ENCODE data around the gene SYNGAP1. TPM values are rescaled to one million over a fixed set of nuclear protein-coding genes. Genes with fewer than 3 reads are reported as not detected.

Gene SYNGAP1
- total and polyA plus RNA-seq, 2 experiments from 2014 or later, result 0.65 to 2.8 TPM

GRCh38 chr6:33458676-33459075, 38.8 kb downstream of the SYNGAP1 start:
- H3K9me3 ChIP-seq (ENCODE audit: low read depth), result no peaks in the 10 kb centered on the region
- DNase-seq, result no peak
- peaks cover 24% of the 10 kb centered on the region for H3K79me2 ChIP-seq (ENCODE audit: insufficient read depth)
- no peak overlapping the region for H3K4me3 ChIP-seq
- no peaks in the 10 kb centered on the region for H3K27me3 ChIP-seq (replicated peaks; ENCODE audit: insufficient read depth)
- H3K4me2 ChIP-seq (ENCODE audit: unreplicated experiment), result no peak overlapping the region
- H2AFZ ChIP-seq, result no peak overlapping the region
- WGBS, 2 experiments (ENCODE audit: low coverage in 1 of 2, low lambda C conversion rate in 2 of 2, missing lambda C conversion rate in 2 of 2), result 35 to 39% methylated on average over 3 of the region's 3 CpGs
- peaks cover 4% of the 10 kb centered on the region; the same call in 1 of the 2 replicates for H3K4me1 ChIP-seq (ENCODE audit: insufficient read depth)
- no peaks in the 10 kb centered on the region for H3K36me3 ChIP-seq (ENCODE audit: low read depth)
- TF ChIP-seq EZH2phosphoT487 (IDR thresholded peaks at IDR 0.05; ENCODE audit: insufficient read depth, low read depth) (no peak), EZH2 (IDR thresholded peaks at IDR 0.05; ENCODE audit: insufficient read depth, poor library complexity, severe bottlenecking) (no peak)
- no peaks in the 10 kb centered on the region for H3F3A ChIP-seq (ENCODE audit: insufficient read depth)
- no peaks in the 10 kb centered on the region for H3K9me2 ChIP-seq (ENCODE audit: insufficient read depth)
- in situ Hi-C loops (cut with MboI), result no loop called here
- H3K27ac ChIP-seq, result no peak overlapping the region
- no peak overlapping the region for H3K9ac ChIP-seq
- H4K20me1 ChIP-seq (ENCODE audit: insufficient read depth), result no peaks in the 10 kb centered on the region

GRCh38 chr6:33459226-33459625, 39.4 kb downstream of the SYNGAP1 start:
- TF ChIP-seq EZH2phosphoT487 (IDR thresholded peaks at IDR 0.05; ENCODE audit: insufficient read depth, low read depth) (no peak), EZH2 (IDR thresholded peaks at IDR 0.05; ENCODE audit: insufficient read depth, poor library complexity, severe bottlenecking) (no peak)
- Histone ChIP-seq H3K79me2 (ENCODE audit: insufficient read depth) (peaks cover 21% of the 10 kb centered on the region), H2AFZ (no peak overlapping the region), H3K9ac (no peak overlapping the region), H3K4me2 (ENCODE audit: unreplicated experiment) (no peak overlapping the region), H3K27me3 (replicated peaks; ENCODE audit: insufficient read depth) (no peaks in the 10 kb centered on the region), H3K27ac (no peak overlapping the region), H3K4me1 (ENCODE audit: insufficient read depth) (peaks cover 4% of the 10 kb centered on the region; the same call in 1 of the 2 replicates), H3K4me3 (no peak overlapping the region), H3K9me2 (ENCODE audit: insufficient read depth) (no peaks in the 10 kb centered on the region), H3K36me3 (ENCODE audit: low read depth) (no peaks in the 10 kb centered on the region), H3K9me3 (ENCODE audit: low read depth) (no peaks in the 10 kb centered on the region), H3F3A (ENCODE audit: insufficient read depth) (no peaks in the 10 kb centered on the region), H4K20me1 (ENCODE audit: insufficient read depth) (no peaks in the 10 kb centered on the region)
- no peak for DNase-seq
- WGBS, 2 experiments (ENCODE audit: low coverage in 1 of 2, low lambda C conversion rate in 2 of 2, missing lambda C conversion rate in 2 of 2), result 96 to 98% methylated on average over 2 of the region's 2 CpGs
- in situ Hi-C loops (cut with MboI), result no loop called here

DNA sequence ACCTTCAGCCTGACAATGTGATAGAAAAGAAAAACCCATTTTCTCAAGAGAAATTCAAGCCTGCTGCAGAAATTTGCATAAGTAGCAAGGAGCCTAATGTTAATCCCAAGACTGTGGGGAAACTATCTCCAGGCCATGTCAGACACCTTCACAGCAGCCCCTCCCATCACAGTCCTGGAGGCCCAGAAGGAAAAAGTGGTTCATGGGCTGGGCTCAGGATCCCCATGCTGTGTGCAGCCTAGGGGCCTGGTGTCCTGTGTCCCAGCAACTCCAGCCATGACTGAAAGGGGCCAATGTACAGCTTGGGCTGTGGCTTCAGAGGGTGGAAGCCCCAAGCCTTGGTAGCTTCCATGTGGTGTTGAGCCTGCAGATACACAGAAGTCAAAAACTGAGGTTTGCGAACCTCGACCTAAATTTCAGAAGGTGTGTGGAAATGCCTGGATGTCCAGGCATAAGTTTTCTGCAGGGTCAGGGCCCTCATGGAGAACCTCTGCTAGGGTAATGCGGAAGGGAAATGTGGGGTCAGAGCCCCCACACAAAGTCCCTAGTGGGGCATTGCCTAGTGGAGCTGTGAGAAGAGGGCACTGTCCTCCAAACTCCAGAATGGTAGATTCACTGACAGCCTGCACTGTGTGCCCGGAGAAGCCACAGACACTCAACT, 46.3 kb downstream of the SYNGAP1 start:
- 64 to 70% methylated on average over 4 of the region's 4 CpGs for WGBS, 2 experiments (ENCODE audit: low coverage in 1 of 2, low lambda C conversion rate in 2 of 2, missing lambda C conversion rate in 2 of 2)
- no peak for DNase-seq
- Histone ChIP-seq H3K79me2 (ENCODE audit: insufficient read depth) (no peaks in the 10 kb centered on the region), H3K4me1 (ENCODE audit: insufficient read depth) (no peaks in the 10 kb centered on the region), H3K27ac (no peak overlapping the region), H3F3A (ENCODE audit: insufficient read depth) (no peaks in the 10 kb centered on the region), H4K20me1 (ENCODE audit: insufficient read depth) (no peaks in the 10 kb centered on the region), H3K9me2 (ENCODE audit: insufficient read depth) (no peaks in the 10 kb centered on the region), H2AFZ (no peak overlapping the region), H3K9me3 (ENCODE audit: low read depth) (no peaks in the 10 kb centered on the region), H3K4me2 (ENCODE audit: unreplicated experiment) (no peak overlapping the region), H3K4me3 (no peak overlapping the region), H3K36me3 (ENCODE audit: low read depth) (no peaks in the 10 kb centered on the region), H3K27me3 (replicated peaks; ENCODE audit: insufficient read depth) (no peaks in the 10 kb centered on the region), H3K9ac (no peak overlapping the region)
- TF ChIP-seq EZH2phosphoT487 (IDR thresholded peaks at IDR 0.05; ENCODE audit: insufficient read depth, low read depth), result no peak
- TF ChIP-seq EZH2 (IDR thresholded peaks at IDR 0.05; ENCODE audit: insufficient read depth, poor library complexity, severe bottlenecking), result no peak
- in situ Hi-C loops (cut with MboI), result no loop called here

DNA sequence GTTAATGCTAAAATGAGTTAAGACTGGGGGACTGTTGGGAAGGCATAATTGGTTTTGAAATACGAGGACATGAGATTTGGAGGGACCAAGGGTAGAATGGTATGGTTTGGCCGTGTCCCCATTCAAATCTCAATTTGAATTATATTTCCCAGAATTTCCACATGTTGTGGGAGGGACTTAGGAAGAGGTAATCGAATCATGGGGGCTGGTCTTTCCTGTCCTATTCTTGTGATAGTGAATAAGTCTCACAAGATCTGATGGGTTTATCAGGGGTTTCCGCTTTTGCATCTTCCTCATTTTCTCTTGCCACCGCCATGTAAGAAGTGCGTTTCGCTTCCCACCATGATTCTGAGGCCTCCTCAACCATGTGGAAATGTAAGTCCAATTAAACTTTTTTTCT, 47.2 kb downstream of the SYNGAP1 start:
- Histone ChIP-seq H3K9ac (no peak overlapping the region), H3K4me2 (ENCODE audit: unreplicated experiment) (no peak overlapping the region), H3K27me3 (replicated peaks; ENCODE audit: insufficient read depth) (no peaks in the 10 kb centered on the region), H3K9me3 (ENCODE audit: low read depth) (no peaks in the 10 kb centered on the region), H3K36me3 (ENCODE audit: low read depth) (no peaks in the 10 kb centered on the region), H3K4me3 (no peak overlapping the region), H3K4me1 (ENCODE audit: insufficient read depth) (no peaks in the 10 kb centered on the region), H2AFZ (no peak overlapping the region), H3F3A (ENCODE audit: insufficient read depth) (no peaks in the 10 kb centered on the region), H3K9me2 (ENCODE audit: insufficient read depth) (no peaks in the 10 kb centered on the region), H3K27ac (no peak overlapping the region), H4K20me1 (ENCODE audit: insufficient read depth) (no peaks in the 10 kb centered on the region), H3K79me2 (ENCODE audit: insufficient read depth) (no peaks in the 10 kb centered on the region)
- in situ Hi-C loops (cut with MboI), result no loop called here
- WGBS, 2 experiments (ENCODE audit: low coverage in 1 of 2, low lambda C conversion rate in 2 of 2, missing lambda C conversion rate in 2 of 2), result 47 to 50% methylated on average over 7 of the region's 7 CpGs
- TF ChIP-seq EZH2phosphoT487 (IDR thresholded peaks at IDR 0.05; ENCODE audit: insufficient read depth, low read depth), result no peak
- no peak for TF ChIP-seq EZH2 (IDR thresholded peaks at IDR 0.05; ENCODE audit: insufficient read depth, poor library complexity, severe bottlenecking)
- DNase-seq, result no peak

All from GM23248 (cell line).